Measurements from ENCODE around the gene EXOC2.

The EXOC2 gene

GRCh38 chr6:518218-518617 lies 174.7 kb downstream of the EXOC2 start:
- DNase-seq (ENCODE audit: low spot score): no peak

GRCh38 chr6:516213-516612 lies 176.7 kb downstream of the EXOC2 start:
- no peak for DNase-seq (ENCODE audit: low spot score)

GRCh38 chr6:515267-515666 lies 177.7 kb downstream of the EXOC2 start:
- DNase-seq (ENCODE audit: low spot score): no peak

- DNase-seq (ENCODE audit: low spot score): no peak
Measured at GRCh38 chr6:514396-514978, 178.5 kb downstream of the EXOC2 start.

- DNase-seq (ENCODE audit: low spot score): no peak
Measured at GRCh38 chr6:513961-514360, 179.0 kb downstream of the EXOC2 start.

- no peak for DNase-seq (ENCODE audit: low spot score)
Measured at GRCh38 chr6:513058-513457, 179.9 kb downstream of the EXOC2 start.

GRCh38 chr6:511488-512137 lies 181.3 kb downstream of the EXOC2 start:
- DNase-seq (ENCODE audit: low spot score): no peak

- DNase-seq (ENCODE audit: low spot score): no peak
Measured at GRCh38 chr6:509676-510075, 183.3 kb downstream of the EXOC2 start.

- no peak for DNase-seq (ENCODE audit: low spot score)
Measured at GRCh38 chr6:508614-509013, 184.3 kb downstream of the EXOC2 start.

GRCh38 chr6:508006-508405 lies 184.9 kb downstream of the EXOC2 start:
- DNase-seq (ENCODE audit: low spot score): no peak

- DNase-seq (ENCODE audit: low spot score): no peak
Measured at GRCh38 chr6:506920-507622, 185.9 kb downstream of the EXOC2 start.

- no peak for DNase-seq (ENCODE audit: low spot score)
Measured at GRCh38 chr6:506508-506907, 186.4 kb downstream of the EXOC2 start.

GRCh38 chr6:505374-505773 lies 187.6 kb downstream of the EXOC2 start:
- no peak for DNase-seq (ENCODE audit: low spot score)

GRCh38 chr6:504446-504980 lies 188.4 kb downstream of the EXOC2 start:
- no peak for DNase-seq (ENCODE audit: low spot score)

- no peak for DNase-seq (ENCODE audit: low spot score)
Measured at GRCh38 chr6:503610-504362, 189.2 kb downstream of the EXOC2 start.

GRCh38 chr6:502761-503160 lies 190.2 kb downstream of the EXOC2 start:
- no peak for DNase-seq (ENCODE audit: low spot score)

GRCh38 chr6:501891-502601 lies 190.9 kb downstream of the EXOC2 start:
- DNase-seq (ENCODE audit: low spot score): peak; percentile 64

- no peak for DNase-seq (ENCODE audit: low spot score)
Measured at GRCh38 chr6:499617-500016, 193.3 kb downstream of the EXOC2 start.

- DNase-seq (ENCODE audit: low spot score): no peak
Measured at GRCh38 chr6:498795-499231, 194.1 kb downstream of the EXOC2 start.

GRCh38 chr6:497258-497657 lies 195.7 kb downstream of the EXOC2 start:
- no peak for DNase-seq (ENCODE audit: low spot score)

GRCh38 chr6:496649-497048 lies 196.3 kb downstream of the EXOC2 start:
- no peak for DNase-seq (ENCODE audit: low spot score)

GRCh38 chr6:494394-494793 lies 198.5 kb downstream of the EXOC2 start:
- no peak for DNase-seq (ENCODE audit: low spot score)

Data from COLO829 (cell line).